ENCODE measurements around the gene ABCC2.

Gene ABCC2

DNA sequence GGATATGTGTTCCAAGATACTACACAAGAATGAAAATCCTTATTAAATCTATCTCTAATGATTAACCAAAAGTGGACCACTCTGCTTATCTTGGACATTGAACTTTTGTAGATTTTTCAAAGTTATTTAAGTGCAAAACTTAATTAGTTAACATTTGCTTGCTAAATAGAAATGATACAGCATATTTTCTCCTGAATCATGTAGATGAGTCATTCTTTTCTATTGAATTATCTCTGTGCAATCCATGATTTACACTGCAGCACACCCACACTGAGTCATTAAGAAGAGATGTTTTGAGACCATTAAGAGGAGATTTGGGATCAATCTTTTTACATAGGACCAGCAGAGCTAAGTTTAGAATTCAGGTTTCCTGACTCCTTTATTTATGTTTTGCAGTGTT, 6.6 kb upstream of the ABCC2 start:
- DNase-seq (ENCODE audit: low read depth), result no peak

DNA sequence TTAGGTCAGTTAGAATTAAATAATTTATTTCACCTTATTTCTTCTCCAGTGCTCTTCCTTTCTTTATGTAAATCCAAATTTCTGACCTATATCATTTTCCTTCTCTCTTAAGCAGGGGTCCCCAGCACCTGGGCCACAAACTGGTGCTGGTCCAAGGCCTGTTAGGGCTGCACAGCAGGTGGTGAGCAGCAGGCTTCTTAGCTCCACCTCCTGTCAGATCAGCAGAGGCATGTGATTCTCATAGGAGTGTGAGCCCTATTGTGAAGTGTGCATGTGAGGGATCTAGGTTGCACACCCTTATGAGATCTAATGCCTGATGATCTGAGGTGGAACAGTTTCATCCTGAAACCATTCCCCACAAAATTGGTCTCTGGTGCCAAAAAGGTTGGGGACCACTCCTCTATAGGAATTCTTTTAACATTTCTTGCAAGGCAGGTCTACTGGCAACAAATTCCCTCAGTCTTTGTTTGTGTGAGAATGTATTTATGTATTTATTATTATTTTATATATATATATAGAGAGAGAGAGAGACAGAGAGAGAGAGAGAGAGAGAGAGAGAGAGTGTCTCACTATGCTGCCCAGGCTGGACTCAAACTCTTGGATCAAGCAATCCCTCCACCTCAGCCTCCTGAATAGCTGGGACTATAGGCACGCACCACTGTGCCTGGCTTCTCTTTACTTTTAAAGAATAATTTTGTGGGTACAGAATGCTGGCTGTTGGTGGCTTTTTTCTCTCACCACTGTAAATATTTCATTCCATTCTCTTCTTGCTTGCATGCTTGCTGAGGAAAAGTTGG, 4.3 kb upstream of the ABCC2 start:
- DNase-seq (ENCODE audit: low read depth), result no peak

DNA sequence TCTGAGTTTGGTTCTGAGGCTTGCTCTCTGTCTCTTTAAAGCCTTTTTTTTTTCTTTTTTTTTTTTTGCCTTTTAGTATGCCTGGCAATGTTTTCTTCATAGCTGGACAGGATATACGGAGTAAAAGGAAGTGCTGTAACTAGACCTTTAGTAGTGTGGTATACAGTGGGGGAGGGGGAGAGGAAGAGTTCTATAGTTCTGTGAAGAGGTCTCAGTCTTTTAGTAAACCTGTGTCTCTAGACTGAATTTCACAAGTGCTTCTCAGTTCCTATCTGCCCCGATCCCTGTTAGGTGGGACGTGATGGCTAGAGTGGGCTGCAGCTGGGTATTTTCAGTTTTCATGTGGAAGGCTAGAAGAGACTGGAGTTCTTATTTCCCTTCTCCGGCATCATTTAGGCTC, 3.1 kb upstream of the ABCC2 start:
- no peak for DNase-seq (ENCODE audit: low read depth)

DNA sequence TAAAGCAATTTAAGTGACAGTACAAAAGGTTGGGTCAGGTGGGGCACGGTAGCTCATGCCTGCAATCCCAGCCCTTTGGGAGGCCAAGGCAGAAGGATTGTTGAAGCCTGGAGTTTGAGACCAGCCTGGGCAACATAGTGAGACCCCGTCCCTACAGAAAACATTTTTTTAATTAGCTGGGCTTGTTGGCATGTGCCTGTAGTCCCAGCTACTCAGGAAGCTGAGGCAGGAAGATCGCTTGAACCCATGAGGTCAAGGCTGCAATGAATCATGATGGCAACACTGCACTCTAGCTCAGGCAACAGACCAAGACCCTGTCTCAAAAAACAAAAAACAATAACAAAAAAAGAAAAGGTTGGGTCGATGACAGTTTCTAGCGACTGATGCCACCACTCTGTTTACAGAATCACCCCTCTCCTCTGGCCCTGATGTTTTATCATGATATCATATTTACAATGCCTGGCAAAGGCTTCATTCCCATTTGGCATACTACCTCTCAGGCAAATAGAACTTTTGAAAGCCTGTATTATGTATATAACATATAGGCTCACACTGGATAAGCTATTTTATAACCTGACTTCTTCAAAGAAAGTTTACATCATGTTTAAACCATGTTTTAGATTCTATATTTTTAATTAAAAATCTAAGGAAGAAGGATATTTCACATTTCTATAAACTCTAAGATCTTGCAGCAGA, 558 bp upstream of the ABCC2 start:
- DNase-seq (ENCODE audit: low read depth), result no peak

DNA sequence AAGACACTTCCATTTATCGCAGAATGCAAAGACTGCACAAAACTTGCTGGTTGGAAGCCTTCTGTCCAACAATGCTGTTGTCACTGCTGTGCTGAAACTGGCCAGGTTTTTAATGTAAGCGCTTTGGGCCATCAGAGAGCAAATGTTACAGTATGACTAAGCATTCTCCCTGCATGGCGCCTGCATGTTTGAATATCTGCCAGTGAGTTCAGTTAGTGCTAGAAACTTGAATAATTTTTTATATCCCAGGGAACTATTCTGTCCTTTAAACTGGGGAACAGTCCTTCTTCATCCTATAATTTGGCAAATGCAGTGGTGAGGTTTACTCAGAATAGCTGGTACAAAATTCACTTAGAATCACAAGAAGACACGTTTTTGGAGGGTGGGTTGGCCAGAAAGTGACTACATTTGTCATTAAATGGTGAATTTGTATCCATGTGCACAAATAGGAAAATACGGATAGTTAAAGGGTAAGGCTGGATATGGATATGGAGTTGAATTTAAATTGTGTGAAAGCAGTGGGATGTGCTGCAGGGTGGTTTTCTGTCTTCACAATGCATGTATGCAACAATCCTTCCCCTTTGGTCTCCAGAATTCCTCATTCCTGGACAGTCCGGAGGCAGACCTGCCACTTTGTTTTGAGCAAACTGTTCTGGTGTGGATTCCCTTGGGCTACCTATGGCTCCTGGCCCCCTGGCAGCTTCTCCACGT, 1.7 kb downstream of the ABCC2 start:
- no peak for DNase-seq (ENCODE audit: low read depth)

DNA sequence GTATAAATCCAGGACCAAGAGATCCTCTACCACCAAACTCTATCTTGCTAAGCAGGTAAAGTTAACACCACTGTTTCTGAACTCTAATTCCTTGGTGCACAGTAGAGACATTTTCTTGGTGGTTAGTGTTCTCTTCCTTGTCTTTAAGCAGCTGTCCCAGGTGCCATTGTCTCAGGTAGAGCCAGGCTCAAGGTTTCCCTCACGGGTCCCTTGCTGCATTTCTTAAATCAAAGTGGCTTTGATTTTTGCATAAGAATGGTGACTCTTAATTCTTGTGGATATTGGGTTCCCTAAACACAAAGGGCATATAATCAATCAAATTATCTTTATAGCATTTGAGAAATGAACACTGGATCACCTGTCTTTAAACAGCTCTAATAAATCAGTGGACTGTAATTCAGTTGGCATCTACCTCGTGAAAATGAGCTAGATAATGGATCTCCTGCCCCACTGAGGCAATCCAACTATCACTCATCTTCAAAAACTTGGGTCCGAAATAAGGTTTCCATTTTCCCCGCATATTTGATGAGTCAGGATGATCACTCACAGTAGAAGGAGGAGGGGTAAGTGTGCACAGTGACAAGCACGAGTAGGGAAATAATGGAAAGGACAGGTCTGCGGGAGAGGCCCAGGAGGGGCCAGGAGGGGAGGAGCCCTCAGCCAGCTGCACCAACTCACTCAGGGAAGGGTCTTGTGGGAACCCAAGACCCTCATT, 2.4 kb downstream of the ABCC2 start:
- no peak for DNase-seq (ENCODE audit: low read depth)

DNA sequence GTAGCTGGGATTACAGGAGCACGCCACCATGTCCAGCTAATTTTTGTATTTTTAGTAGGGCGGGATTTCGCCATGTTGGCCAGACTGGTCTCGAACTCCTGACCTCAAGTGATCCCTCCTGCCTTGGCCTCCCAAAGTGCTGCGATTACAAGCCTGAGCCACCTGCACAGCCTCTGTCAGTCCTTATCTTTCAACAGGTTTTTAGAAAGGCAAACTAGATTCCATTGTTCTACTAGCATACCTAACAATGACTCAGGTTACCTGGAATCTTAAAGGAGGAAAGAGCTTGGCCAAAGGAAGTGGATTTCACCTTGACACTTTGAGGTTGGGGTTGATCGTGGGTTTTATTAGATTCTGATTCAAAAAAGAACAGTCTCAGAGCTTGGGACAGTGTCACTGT, 3.2 kb downstream of the ABCC2 start:
- no peak for DNase-seq (ENCODE audit: low read depth)

DNA sequence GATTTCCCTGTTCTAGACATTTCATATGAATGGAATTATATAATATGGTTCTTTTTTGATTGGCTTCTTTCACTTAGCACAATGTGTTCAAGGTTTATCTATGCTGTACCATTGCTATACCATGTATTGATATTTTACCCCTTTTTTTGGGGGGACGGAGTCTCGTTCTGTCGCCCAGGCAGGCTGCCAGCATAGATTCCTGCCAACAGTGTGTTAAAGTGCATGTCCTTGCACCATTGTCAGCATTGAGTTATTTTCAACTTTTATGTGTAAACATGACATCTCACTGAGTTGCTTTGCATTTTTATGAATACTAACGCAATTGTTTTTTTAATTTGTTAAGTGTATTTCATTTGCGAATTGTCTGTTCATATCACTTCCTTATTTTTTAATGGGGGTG, 4.9 kb downstream of the ABCC2 start:
- no peak for DNase-seq (ENCODE audit: low read depth)

DNA sequence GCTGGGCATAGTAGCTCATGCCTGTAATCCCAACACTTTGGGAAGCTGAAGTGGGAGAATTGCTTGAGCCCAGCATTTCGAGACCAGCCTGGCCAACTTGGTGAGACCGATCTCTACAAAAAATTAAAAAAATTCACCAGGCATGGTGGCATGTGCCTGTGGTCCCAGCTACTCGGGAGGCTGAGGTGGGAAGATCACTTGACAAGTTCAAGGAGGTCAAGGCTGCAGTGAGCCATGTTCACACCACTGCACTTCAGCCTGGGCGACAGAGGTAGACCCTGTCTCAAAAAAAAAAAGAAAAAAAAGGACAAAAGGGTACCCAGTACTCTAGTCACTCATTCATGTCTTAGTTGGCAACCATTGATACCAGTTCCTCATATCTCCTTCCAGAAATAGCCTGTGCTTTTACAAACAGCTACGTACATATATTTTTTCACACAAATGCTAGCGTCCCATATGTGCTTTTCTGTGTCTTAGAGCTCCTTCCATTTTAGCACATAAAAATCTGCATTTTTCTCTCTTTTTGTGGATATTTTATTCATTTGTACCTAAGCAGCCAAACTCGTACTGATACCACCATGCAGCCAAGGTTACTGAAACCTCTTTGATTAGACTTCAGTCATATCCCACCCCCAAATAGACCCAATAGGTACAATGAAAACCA, 5.5 kb downstream of the ABCC2 start:
- DNase-seq (ENCODE audit: low read depth), result no peak

DNA sequence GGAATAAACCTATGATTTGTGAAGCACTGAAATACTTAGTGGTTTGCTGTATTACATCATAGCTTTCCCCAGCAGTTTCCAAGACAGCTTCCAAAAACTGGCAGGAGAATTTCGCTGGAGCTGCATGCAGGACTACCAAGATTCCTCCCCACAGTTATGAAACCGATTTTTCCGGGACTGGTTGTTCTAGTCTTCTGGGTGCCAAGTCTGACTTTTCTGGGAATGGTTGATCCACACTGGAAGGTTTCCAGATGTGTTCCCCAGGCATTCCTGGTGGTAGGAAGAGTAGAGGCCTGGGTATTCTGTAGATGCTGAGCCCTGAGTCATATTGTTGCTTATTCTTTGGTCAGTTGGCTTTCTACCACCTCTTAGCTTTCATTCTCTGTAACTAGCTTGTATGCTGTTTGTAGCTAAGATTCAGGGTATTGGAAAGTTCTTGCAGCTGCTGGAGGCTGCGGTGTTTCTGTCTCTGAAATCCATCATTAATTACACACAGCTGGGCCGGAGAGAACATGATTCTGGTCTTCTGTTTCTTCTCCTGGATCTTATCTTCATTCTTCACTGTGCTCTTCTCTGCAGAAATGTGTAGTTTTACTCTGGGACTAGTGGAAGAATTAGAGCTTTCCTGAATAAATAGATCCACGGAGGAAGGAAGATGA, 6.3 kb downstream of the ABCC2 start:
- DNase-seq (ENCODE audit: low read depth), result no peak

DNA sequence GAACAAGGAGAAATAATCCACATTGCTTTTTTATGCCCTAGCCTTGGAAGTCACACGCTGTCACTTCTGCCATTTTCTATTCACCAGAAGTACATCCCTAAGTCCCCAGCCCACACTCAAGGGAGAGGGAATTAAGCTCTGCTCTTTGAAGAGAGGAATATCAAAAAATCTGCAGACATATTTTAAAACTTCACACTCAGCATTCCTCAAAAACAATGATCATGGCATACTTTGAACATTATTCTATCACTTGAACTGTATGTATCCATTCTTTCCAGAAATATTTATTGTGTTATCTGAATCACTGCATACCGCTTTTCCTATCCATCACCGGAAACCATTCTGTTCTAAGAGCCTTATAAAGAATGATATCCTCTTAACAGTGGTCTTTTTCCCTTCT, 9.4 kb downstream of the ABCC2 start:
- no peak for DNase-seq (ENCODE audit: low read depth)

DNA sequence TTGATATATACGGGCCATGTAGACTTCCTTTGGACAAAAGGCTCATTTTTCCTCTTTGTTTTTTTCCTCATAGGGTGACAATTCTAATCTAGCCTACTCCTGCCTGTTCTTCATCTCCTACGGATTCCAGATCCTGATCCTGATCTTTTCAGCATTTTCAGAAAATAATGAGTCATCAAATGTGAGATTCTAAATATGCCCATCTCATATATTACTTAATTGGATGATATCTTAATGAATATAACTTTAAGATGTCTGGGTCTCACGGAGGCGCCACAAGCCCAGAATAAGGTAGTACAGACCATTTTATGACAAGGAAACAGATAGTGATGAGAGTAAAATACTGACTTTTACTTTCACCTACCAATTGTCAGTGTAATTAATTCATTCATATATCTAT, 11.4 kb downstream of the ABCC2 start:
- no peak for DNase-seq (ENCODE audit: low read depth)

DNA sequence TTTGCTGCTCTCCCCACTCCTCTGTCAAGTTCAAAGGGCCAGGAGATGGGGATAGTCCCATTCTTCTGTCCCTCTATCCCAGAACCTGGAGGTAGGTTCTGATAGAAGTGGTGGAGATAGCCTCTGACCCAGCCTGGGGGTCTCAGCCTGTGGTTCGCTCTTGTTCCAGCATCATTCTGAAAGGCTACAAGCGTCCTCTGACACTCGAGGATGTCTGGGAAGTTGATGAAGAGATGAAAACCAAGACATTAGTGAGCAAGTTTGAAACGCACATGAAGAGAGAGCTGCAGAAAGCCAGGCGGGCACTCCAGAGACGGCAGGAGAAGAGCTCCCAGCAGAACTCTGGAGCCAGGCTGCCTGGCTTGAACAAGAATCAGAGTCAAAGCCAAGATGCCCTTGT, 14.5 kb downstream of the ABCC2 start:
- no peak for DNase-seq (ENCODE audit: low read depth)

DNA sequence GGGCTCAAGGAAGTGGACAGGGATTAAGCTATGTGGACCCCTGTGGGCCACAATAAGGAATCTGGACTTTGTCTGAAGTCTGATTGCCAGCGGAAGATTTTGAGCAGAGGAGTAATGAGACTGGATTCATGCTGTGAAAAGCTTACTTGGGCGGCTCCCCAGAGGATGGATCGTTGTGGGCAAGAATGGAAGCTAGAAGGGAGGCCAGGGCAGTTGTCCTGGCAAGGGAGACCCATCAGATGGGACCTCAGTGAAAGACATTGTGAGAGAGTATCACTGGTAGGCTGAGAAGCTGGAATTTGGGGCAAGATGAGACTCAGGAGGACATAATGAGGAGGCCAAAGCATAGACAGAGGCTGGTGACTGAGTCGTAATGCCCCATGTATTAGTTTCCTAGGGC, 15.6 kb downstream of the ABCC2 start:
- DNase-seq (ENCODE audit: low read depth), result no peak

DNA sequence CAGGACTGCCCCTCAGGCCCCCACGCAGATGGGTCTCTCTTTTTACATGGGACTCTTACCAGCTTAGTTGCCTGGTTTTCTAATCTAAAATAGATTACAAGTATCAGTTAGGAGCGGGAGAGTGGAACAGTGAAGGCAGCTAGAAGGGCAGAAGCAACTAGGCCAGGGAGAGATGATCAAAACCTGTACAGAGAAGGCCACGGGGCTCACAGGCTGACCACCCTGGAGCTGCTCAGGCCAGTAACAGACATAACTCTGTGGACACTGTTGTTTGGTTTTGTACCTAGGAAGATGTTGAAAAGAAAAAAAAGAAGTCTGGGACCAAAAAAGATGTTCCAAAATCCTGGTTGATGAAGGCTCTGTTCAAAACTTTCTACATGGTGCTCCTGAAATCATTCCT, 16.5 kb downstream of the ABCC2 start:
- DNase-seq (ENCODE audit: low read depth), result no peak

DNA sequence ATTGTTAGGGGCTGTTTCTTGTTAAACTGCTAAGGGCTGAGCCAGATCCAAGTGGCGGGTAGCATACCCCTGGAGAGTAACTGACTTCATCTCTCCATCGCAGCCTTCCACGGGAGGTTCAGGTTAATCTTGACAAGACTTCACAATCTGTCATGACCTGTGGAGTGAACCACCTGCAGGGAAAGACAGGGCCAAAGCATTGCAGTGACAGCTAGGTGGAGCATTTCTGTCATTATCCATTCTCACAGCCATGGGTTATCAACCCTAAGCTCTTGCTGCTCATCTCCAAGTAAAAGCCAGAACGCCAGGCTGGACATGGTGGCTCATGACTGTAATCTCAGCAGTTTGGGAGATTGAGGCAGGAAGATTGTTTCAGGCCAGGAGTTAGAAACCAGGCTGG, 17.2 kb downstream of the ABCC2 start:
- no peak for DNase-seq (ENCODE audit: low read depth)

DNA sequence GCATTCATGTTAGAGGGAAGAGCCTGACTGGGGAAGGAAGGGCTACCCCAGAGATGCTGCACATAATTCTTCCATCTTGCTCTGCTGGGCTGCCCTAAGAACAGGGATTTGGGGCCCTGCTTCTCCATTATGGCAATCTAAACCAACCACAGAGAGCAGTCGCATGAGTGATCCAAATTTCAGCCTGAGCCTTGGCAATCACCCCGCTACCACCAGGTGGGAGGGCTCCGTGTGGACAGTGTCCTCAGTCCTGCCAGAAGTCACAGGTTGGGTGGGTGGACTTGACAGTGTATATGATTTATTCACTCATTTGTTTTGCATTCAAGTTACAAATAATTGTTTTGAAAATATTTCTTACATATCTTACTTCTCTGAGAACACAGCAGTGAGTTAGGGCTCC, 22.0 kb downstream of the ABCC2 start:
- DNase-seq (ENCODE audit: low read depth), result no peak

DNA sequence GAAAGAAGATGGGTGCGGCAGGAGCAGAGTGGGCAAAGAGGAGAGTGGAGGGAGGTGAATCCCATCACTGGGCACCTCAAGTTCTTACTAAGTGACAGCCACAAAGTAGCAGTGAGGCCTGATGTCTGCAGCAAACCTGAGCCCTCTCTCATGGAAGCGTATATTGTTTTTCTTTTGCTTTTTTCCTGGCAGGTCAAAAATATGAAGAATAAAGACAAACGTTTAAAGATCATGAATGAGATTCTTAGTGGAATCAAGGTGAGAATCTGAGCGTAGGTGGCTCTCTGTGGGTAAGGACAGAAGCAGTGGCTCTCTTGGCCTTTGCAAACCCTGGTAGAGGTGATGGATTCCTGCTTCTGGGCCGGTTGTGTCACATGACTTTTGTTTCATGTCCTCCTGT, 22.8 kb downstream of the ABCC2 start:
- DNase-seq (ENCODE audit: low read depth), result no peak

DNA sequence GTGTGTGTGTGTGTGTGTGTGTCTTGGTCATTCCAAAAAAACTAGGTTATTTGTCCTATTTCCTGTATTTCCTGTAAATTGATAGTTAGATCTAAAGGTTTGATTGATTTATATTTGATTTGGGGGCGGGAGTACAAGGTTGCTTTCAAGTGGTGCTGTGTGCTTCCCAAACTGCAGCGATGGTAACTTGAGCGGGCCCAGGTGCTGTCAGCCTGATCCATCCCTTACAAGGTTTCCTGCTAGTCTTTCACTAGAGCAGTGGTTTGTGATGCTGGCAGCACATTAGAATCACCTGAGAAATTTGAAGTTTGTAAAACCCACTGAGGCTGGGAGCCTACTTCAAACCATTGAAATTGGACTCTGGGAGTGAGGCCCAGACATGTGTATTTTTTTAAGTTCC, 23.7 kb downstream of the ABCC2 start:
- DNase-seq (ENCODE audit: low read depth), result no peak

DNA sequence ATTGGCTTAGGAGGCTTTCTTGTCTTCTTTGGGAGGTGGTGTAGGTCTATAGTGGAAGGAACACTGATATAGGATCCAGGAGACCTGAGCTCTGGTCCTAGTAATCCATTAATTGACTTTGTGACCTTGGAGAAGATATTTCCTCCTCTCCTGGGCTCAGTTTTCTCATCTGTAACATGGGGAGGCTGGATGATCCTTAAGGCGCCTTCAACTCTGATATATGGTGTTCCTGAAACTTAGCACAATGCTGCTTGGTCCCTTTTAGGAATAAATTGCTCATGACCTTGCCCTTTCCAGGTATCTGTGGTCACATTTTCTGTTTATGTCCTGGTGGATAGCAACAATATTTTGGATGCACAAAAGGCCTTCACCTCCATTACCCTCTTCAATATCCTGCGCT, 25.3 kb downstream of the ABCC2 start:
- no peak for DNase-seq (ENCODE audit: low read depth)

DNA sequence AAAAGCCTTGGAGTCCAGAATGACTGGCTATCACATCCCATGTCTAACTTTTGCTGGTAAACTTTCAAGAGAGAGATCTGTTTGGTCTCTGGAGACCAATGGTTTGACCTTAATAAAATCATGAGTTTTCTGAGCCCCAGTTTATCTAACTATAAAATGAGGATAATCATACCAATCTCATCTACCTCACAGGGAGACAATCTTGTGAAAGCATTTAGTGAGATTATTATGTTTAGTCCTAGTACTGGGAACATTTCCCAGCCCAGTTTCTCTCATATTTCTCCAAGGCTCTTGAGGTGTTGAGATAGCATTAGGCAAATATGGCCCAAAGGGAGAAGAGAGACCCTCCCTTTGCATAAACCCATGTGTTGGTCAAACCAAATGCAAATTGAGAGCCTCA, 25.8 kb downstream of the ABCC2 start:
- DNase-seq (ENCODE audit: low read depth), result no peak

DNA sequence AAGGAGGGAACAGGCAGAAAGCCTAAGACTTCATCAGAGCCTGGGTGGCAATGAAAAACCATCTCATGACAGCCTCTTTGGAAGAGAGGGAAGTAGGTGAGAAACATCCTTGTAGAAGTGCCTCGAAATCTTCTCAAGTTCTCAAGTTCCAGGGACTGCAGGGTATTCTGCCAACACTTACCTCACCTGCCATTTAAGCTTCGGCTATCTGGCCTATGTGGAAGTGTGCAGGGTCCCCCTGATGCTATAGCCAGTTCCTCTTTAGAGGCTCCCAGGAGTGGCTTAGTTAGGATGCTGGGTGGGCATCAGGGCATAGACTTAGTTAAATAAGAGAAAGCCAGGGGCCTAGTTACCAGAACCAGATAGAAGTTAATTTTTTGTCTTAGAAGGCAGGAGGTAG, 27.0 kb downstream of the ABCC2 start:
- no peak for DNase-seq (ENCODE audit: low read depth)
